ENCODE results near the gene RHOBTB3.
"Not testable (repeated sequence)": the region's sequence is repeated elsewhere in the genome, so short reads cannot be mapped to it uniquely, and the experiment has no call there.

The RHOBTB3 gene

DNA sequence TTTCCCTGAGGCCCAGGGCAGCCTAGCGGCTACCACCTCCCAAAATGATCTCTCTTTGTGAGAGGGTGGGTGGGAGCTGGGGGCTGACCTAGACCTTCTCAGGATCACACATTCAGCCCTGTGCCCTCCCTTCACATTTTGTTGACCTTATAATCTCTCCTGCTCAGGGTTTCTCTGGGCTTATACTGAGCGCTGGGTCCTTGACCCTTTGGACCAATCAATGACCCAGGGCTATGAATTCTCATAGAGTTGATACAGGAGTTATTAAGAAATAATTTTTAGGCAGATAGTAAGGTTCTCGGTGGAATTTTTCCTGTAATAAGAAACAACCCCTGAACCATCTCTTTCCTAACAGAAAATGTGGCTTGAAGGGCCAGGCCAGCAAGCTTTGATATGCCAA is 69.4 kb downstream of the RHOBTB3 start:
- DNase-seq (ENCODE audit: low read depth), result no peak

DNA sequence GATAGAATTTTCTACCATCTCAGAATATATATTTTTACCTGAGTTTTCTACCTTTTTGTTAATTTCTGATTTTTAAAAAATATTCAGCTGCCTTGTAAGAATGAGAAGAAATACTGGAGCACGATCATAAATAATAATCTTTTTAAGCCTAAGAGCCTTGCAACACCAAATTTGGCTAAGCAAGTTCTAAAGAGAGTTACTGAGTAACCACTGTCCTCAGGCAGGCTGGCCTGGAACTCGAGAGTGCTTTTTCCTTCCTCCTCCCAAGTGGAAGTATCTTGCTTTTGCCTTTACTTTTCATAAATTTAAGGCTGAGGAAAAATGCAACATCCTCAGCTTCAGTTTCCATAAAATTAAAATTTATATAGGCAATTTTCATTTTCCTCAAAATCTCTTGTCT is 70.4 kb downstream of the RHOBTB3 start:
- DNase-seq (ENCODE audit: low read depth), result no peak

- no peak for DNase-seq (ENCODE audit: low read depth)
These were observed 70.8 kb downstream of the RHOBTB3 start for GRCh38 chr5:95801961-95802360.

DNA sequence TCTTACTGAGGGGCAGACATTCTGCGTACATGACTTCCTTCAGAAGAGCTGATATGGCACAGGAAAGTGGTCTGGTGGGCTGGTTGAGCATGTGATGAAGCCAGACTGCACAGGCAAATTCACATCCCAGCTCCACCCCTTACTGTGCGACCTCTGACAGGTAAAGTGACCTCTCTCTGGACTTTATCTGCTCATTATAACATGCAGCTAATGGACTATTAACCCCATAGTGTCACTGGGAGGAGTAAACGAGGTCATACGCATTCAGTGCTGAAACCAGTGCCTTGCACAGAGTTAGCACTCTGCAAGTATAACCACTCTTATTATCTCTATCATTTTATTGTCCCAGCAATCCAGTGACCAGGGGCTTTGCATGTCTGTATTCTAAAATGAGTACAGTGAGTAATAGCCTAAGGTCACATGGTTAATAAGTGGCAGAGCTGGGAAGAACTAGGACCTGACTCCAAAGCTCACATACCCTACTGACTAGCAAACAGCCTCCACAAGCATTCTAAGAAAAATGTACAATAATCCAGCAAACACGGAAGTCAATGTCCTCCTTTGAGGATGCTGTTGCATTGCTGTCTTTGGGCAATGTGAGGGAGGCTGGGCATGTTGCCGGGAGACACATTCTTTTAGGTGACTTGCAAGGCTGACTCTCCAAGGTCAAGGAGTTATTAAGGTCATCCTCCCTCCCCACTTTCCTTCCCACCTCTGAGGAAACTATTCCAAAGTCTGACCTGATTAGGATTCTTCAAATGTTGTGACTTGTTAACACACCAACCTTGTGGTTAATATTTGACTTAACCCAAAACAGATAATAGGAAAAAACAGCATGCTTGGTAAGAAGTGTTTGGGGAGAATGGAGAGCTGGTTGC is 72.4 kb downstream of the RHOBTB3 start:
- peak; percentile 76 for DNase-seq (ENCODE audit: low read depth)

DNA sequence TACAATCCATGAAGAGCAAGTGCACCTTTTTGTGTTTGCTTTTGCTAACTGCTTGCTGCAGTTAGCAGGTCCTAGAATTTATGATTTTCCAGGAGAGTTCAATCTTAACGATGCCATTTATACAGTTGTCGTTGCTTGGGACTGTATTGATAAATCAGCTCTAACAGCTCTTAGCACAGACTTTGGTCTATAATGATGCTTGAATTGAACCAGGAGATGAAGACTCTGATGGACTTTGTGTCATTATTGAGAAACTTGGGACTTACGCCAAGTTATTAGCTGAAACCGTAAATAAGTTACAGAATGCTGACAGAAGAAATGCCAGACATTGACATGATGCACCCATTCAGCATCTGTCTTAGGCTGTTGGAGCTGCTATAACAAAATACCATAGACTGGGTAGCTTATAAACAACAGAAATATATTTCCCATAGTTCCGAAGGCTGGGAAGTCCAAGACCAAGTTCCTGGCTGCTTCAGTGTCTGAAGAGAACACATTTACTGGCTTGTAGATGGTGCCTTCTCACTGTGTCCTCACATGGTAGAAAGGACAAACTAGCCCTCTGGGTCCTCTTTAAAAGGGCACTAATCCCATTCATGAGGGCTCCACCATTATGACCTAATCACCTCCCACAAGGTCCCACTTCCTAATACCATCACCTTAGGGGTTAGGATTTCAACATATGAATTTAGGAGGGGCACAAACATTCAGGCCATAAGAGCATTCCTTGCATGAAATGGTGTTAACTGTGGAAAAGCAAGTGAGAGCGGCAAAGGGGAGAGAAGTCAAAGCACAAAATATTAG is 73.8 kb downstream of the RHOBTB3 start:
- no peak for DNase-seq (ENCODE audit: low read depth)

DNA sequence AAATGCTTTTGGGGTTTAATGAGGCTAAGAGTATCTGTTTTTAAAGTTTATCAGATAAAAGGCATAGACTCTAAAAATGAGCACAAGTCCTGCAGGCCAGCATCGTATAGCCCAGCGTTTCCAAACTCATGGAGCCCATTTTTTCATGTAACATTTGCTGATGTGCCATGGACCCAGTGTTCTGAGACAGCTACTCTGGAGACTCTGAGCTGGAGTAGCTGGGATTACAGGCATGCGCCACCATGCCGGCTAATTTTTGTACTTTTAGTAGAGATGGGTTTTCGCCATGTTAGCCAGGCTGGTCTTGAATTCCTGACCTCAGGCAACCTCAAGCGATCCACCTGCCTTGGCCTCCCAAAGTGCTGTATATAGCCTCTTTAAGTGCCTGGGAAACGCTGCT is 75.6 kb downstream of the RHOBTB3 start:
- DNase-seq (ENCODE audit: low read depth), result no peak

- DNase-seq (ENCODE audit: low read depth), result no peak
These were observed 77.0 kb downstream of the RHOBTB3 start for GRCh38 chr5:95808013-95808685.

- DNase-seq (ENCODE audit: low read depth), result peak; percentile 86
These were observed 77.7 kb downstream of the RHOBTB3 start for GRCh38 chr5:95808686-95809413.

- DNase-seq (ENCODE audit: low read depth), result peak; percentile 53
These were observed 78.4 kb downstream of the RHOBTB3 start for GRCh38 chr5:95809414-95809960.

GRCh38 chr5:95810305-95811125 is 79.4 kb downstream of the RHOBTB3 start:
- peak; percentile 43 for DNase-seq (ENCODE audit: low read depth)

DNA sequence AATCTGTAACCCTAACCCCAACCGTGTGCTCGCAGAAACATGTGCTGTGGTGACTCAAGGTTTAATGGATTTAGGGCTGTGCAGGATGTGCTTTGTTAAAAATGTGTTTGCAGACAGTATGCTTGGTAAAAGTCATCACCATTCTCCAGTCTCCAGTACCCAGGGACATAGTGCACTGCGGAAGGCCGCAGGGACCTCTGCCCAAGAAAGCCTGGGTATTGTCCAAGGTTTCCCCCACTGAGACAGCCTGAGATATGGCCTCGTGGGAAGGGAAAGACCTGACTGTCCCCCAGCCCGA is 79.9 kb downstream of the RHOBTB3 start:
- peak; percentile 69 for DNase-seq (ENCODE audit: low read depth)

GRCh38 chr5:95811461-95812073 is 80.4 kb downstream of the RHOBTB3 start:
- DNase-seq (ENCODE audit: low read depth), result not testable (repeated sequence)

GRCh38 chr5:95812074-95812471 is 80.9 kb downstream of the RHOBTB3 start:
- peak; percentile 63 for DNase-seq (ENCODE audit: low read depth)

DNA sequence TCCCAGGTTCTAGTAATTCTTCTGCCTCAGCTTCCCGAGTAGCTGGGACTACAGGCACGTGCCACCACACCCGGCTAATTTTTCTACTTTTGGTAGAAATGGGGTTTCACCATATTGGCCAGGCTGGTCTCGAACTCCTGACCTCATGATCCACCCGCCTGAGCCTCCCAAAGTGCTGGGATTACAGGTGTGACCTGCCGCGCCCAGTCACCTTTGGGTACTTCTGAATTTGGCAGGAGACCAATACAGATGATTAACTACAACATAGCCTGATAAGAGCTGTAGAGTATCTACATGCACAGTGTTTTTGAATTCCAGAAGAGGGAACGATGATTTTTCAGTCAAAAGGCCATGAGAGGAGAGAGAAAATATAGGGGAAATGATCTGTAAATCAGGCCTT is 81.9 kb downstream of the RHOBTB3 start:
- DNase-seq (ENCODE audit: low read depth), result not testable (repeated sequence)

GRCh38 chr5:95815155-95815729 is 84.1 kb downstream of the RHOBTB3 start:
- DNase-seq (ENCODE audit: low read depth), result no peak

- DNase-seq (ENCODE audit: low read depth), result no peak
These were observed 85.2 kb downstream of the RHOBTB3 start for GRCh38 chr5:95816341-95816740.

DNA sequence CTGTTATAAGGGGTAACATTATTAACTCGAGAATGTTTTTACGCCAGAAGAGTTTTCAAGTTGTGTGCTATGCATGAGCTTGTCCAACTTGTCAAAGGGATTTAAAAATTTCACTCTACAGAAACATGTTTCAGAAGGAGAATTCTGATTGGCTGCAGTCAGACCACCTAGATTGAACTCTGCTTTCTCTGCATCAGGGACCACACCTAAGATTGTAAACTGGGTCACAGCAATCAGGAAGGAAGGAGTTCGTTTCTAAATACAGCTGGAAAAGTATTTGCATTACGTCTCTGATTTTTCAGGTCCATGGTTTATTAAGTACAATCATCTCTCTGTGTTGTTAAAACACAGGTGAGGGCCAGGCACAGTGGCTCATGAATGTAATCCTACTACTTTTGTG is 85.6 kb downstream of the RHOBTB3 start:
- no peak for DNase-seq (ENCODE audit: low read depth)

- DNase-seq (ENCODE audit: low read depth), result peak; percentile 93
These were observed 86.3 kb downstream of the RHOBTB3 start for GRCh38 chr5:95817430-95817829.

GRCh38 chr5:95818181-95819147 is 87.3 kb downstream of the RHOBTB3 start:
- no peak for DNase-seq (ENCODE audit: low read depth)

All from EH (cell line).